ENCODE data around the gene GTF2B.
"Not testable (repeated sequence)": the region's sequence is repeated elsewhere in the genome, so short reads cannot be mapped to it uniquely, and the experiment has no call there.

- TF ChIP-seq POLR2AphosphoS5, POLR2A, EP300 (IDR thresholded peaks at IDR 0.05): not testable (repeated sequence)
- TF ChIP-seq, protein P1, sequence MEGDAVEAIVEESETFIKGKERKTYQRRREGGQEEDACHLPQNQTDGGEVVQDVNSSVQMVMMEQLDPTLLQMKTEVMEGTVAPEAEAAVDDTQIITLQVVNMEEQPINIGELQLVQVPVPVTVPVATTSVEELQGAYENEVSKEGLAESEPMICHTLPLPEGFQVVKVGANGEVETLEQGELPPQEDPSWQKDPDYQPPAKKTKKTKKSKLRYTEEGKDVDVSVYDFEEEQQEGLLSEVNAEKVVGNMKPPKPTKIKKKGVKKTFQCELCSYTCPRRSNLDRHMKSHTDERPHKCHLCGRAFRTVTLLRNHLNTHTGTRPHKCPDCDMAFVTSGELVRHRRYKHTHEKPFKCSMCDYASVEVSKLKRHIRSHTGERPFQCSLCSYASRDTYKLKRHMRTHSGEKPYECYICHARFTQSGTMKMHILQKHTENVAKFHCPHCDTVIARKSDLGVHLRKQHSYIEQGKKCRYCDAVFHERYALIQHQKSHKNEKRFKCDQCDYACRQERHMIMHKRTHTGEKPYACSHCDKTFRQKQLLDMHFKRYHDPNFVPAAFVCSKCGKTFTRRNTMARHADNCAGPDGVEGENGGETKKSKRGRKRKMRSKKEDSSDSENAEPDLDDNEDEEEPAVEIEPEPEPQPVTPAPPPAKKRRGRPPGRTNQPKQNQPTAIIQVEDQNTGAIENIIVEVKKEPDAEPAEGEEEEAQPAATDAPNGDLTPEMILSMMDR (IDR thresholded peaks at IDR 0.05): not testable (repeated sequence)
These were observed 71.7 kb downstream of the GTF2B start for GRCh38 chr1:88819642-88820041.
